Neural crest cell (in vitro differentiated cells): ENCODE data around the gene NIPBL. TPM values are rescaled to one million over a fixed set of nuclear protein-coding genes. Genes with fewer than 3 reads are reported as not detected.

Experiments
- DNase-seq: peaks from one replicate; pipeline ENCODE4 v3.0.0; 2021; ENCODE audit warnings: low read depth, mixed read lengths, low spot score
- H3K27ac Mint-ChIP-seq: one replicate; pipeline ENCODE4 v1.8.0; 2021; ENCODE audit warnings: mild to moderate bottlenecking, mixed read lengths; ENCODE audit not compliant: unreplicated experiment
- H3K27me3 Mint-ChIP-seq: 2 replicates; pipeline ENCODE4 v1.8.0; 2021; ENCODE audit warnings: low read depth, mild to moderate bottlenecking, mixed read lengths
- H3K36me3 Mint-ChIP-seq: 2 replicates; pipeline ENCODE4 v1.8.0; 2021; ENCODE audit warnings: low read depth, mild to moderate bottlenecking, mixed read lengths
- H3K4me1 Mint-ChIP-seq: 2 replicates; pipeline ENCODE4 v1.8.0; 2021; ENCODE audit warnings: mixed read lengths
- H3K4me3 Mint-ChIP-seq: one replicate; pipeline ENCODE4 v1.8.0; 2021; ENCODE audit warnings: mild to moderate bottlenecking, mixed read lengths
- H3K9me3 Mint-ChIP-seq: 2 replicates; pipeline ENCODE4 v1.8.0; 2021; ENCODE audit warnings: mixed read lengths
- total RNA-seq: library from RNA; stranded (reverse); gene quantifications from 2 replicates; pipeline ENCODE4 v1.2.1, GENCODE V29; 2021
- TF ChIP-seq, protein P1 (sequence below): fragments of 200-600 bp; sonication (generic); conservative IDR thresholded peaks from 2 replicates; pipeline ENCODE4 v1.5.0; 2021; ENCODE audit warnings: antibody characterized with exemption, mild to moderate bottlenecking

NIPBL gene
- total RNA-seq, 1 donor from 2014 or later: 66.3 TPM

DNA sequence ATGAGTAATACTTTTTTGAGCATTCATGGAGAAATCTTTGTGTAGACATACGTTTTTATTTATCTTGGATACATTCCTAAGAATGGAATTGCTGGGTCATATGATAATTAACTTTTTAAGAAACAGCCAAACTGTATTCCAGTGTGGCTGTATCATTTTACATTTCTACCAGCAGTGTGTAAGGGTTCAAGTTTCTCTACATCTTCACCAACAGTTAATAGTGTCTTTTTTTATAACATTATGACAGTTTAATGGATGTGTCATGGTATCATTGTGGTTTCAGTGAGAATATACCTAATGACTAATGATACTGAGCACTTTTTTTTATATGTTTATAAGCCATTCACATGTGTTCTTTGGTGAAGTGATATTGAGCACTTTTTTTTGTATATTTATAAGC, 52.4 kb downstream of the NIPBL start:
- peaks cover 5% of the 10 kb centered on the region for H3K9me3 Mint-ChIP-seq
- H3K36me3 Mint-ChIP-seq: peaks cover 4% of the 10 kb centered on the region
- TF ChIP-seq, protein P1, sequence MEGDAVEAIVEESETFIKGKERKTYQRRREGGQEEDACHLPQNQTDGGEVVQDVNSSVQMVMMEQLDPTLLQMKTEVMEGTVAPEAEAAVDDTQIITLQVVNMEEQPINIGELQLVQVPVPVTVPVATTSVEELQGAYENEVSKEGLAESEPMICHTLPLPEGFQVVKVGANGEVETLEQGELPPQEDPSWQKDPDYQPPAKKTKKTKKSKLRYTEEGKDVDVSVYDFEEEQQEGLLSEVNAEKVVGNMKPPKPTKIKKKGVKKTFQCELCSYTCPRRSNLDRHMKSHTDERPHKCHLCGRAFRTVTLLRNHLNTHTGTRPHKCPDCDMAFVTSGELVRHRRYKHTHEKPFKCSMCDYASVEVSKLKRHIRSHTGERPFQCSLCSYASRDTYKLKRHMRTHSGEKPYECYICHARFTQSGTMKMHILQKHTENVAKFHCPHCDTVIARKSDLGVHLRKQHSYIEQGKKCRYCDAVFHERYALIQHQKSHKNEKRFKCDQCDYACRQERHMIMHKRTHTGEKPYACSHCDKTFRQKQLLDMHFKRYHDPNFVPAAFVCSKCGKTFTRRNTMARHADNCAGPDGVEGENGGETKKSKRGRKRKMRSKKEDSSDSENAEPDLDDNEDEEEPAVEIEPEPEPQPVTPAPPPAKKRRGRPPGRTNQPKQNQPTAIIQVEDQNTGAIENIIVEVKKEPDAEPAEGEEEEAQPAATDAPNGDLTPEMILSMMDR: no peak
- H3K4me3 Mint-ChIP-seq: no peak overlapping the region
- DNase-seq: no peak
- H3K4me1 Mint-ChIP-seq: no peaks in the 10 kb centered on the region
- no peak overlapping the region for H3K27ac Mint-ChIP-seq
- no peaks in the 10 kb centered on the region for H3K27me3 Mint-ChIP-seq

DNA sequence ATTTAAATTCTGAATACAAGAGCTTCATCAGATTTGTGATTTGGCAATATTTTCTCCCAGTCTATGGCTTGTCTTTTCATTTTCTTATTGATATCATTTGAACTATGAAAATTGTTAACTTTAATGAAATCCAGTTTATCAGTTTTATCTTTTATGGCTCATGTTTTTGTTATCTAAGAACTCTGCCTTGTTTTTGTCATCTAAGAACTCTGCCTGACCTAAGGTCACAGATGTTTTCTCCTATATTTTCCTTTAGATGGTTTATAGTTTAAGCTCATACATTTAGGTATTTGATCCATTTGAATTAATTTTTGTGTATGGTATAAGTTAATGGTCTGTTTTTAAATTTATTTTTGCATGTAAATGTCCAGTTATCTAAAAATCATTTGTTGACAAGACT, 52.9 kb downstream of the NIPBL start:
- H3K27ac Mint-ChIP-seq: no peak overlapping the region
- TF ChIP-seq, protein P1: no peak
- no peak overlapping the region for H3K4me3 Mint-ChIP-seq
- H3K9me3 Mint-ChIP-seq: peaks cover 5% of the 10 kb centered on the region
- H3K36me3 Mint-ChIP-seq: peaks cover 4% of the 10 kb centered on the region
- H3K4me1 Mint-ChIP-seq: no peaks in the 10 kb centered on the region
- DNase-seq: no peak
- no peaks in the 10 kb centered on the region for H3K27me3 Mint-ChIP-seq

DNA sequence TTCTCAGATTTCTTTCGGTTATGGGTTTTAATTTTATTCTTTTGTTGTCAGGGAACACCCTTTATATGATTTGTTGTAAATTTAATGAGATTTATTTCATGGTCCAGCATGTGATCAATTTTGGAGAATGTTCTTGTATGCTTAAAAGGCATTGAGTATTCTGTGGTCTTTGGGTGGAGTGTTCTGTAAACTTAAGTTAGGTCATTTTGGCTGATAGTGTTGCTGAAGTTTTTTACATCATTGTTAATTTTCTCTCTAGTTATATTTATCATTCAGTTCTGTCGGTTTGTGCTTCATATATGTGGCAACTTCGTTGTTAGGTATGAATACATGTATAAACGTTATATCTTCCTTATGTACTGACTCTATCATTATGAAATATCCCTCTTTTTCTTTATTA, 55.5 kb downstream of the NIPBL start:
- Mint-ChIP-seq H3K27ac (no peak overlapping the region), H3K4me1 (no peaks in the 10 kb centered on the region), H3K36me3 (peaks cover 4% of the 10 kb centered on the region), H3K27me3 (no peaks in the 10 kb centered on the region), H3K4me3 (no peak overlapping the region), H3K9me3 (peaks cover 5% of the 10 kb centered on the region)
- DNase-seq: no peak
- TF ChIP-seq, protein P1: no peak

DNA sequence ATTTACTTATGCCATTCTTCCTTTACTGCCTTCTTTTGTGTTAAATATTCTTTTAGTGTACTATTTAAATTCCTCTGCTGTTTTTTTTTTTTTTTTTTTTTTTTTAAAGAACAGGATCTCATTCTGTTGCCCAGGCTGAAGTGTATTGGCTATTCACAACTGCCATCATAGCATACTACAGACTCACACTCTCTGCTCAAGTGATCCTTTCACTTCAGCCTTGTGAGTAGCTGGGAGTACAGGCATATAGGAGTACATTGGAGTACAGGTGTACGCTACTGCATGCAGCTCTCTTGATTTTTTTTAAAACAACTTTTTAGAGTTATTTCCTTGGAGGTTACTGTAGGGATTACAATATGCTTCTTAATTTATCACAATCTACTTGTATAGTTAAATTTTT, 56.1 kb downstream of the NIPBL start:
- TF ChIP-seq, protein P1: no peak

DNA sequence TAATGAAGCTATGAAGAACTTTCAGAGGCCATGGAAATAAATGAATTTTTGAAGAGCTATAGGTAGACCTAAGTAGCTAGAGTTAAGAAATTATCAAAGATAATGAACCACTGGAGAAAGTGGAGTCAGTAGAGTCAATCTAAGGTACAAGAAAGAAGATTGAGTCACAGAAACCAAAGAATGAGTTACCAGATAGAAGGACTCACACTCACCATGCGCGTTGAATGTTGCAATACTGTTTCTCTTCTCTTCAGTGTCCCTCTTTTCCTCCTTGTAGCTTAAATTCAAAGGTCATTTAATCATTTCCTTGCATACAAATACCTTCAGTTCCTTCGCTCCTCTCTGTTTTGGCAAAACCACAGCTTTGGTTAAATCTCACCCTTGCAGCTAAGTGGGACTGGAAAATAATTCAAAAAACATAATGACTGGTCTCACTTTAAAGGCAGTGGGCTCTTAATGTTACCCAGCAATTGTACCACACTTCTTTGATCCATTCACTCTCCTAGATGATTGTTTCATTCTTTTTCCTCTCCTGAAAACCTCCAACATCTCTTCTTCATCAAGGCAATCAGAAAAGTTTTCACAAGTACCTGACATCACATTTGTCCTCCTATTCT, 58.3 kb downstream of the NIPBL start:
- TF ChIP-seq, protein P1: no peak
- H3K9me3 Mint-ChIP-seq: peaks cover 5% of the 10 kb centered on the region

More for the DNA sequence above, 56.1 kb downstream of the NIPBL start:
- H3K4me1 Mint-ChIP-seq: peaks cover 6% of the 10 kb centered on the region
- DNase-seq: no peak
- H3K27ac Mint-ChIP-seq: no peak overlapping the region
- peaks cover 4% of the 10 kb centered on the region for H3K36me3 Mint-ChIP-seq
- peaks cover 5% of the 10 kb centered on the region for H3K9me3 Mint-ChIP-seq
- H3K4me3 Mint-ChIP-seq: no peak overlapping the region
- no peaks in the 10 kb centered on the region for H3K27me3 Mint-ChIP-seq

More for the DNA sequence above, 58.3 kb downstream of the NIPBL start:
- no peaks in the 10 kb centered on the region for H3K27me3 Mint-ChIP-seq
- peaks cover 4% of the 10 kb centered on the region for H3K36me3 Mint-ChIP-seq
- no peak for DNase-seq
- H3K4me1 Mint-ChIP-seq: peaks cover 10% of the 10 kb centered on the region
- no peak overlapping the region for H3K4me3 Mint-ChIP-seq
- H3K27ac Mint-ChIP-seq: no peak overlapping the region
